Parathyroid adenoma (tissue), 2 donors: ENCODE measurements around the gene C2orf92.

Source experiments
- H2AFZ ChIP-seq: fragments of 300-600 bp; sonication (generic); one replicate; pipeline ENCODE4 v1.7.0; 2017; ENCODE audit warnings: antibody characterized with exemption, mild to moderate bottlenecking
- H3K27ac ChIP-seq: fragments of 300-600 bp; sonication (generic); one replicate; pipeline ENCODE4 v1.7.0; 2017
- H3K27me3 ChIP-seq: fragments of 300-600 bp; sonication (generic); one replicate; pipeline ENCODE4 v1.7.0; 2017; ENCODE audit warnings: low read length; ENCODE audit not compliant: control insufficient read depth, insufficient read depth
- H3K36me3 ChIP-seq: fragments of 300-600 bp; sonication (generic); one replicate; pipeline ENCODE4 v1.7.0; 2017; ENCODE audit warnings: low read length; ENCODE audit not compliant: control insufficient read depth, insufficient read depth
- H3K4me1 ChIP-seq: fragments of 300-600 bp; sonication (generic); one replicate; pipeline ENCODE4 v1.7.0; 2017; ENCODE audit warnings: control low read depth
- H3K4me2 ChIP-seq: fragments of 300-600 bp; sonication (generic); one replicate; pipeline ENCODE4 v1.7.0; 2017; ENCODE audit warnings: low read length
- H3K4me3 ChIP-seq: fragments of 300-600 bp; sonication (generic); one replicate; pipeline ENCODE4 v1.7.0; 2017; ENCODE audit warnings: low read depth, low read length
- H3K79me2 ChIP-seq: fragments of 300-600 bp; sonication (generic); one replicate; pipeline ENCODE4 v1.7.0; 2017; ENCODE audit warnings: control low read depth
- H3K9ac ChIP-seq: fragments of 300-600 bp; sonication (generic); one replicate; pipeline ENCODE4 v1.7.0; 2017; ENCODE audit warnings: mild to moderate bottlenecking
- H3K9me3 ChIP-seq: fragments of 300-600 bp; sonication (generic); one replicate; pipeline ENCODE4 v1.7.0; 2017; ENCODE audit warnings: low read length; ENCODE audit not compliant: control insufficient read depth
- CTCF ChIP-seq: fragments of 300-600 bp; sonication (generic); IDR thresholded peaks from one replicate; pipeline ENCODE4 v1.7.0; 2017; ENCODE audit warnings: antibody characterized with exemption, mild to moderate bottlenecking
- donor health status: primary hyperparathyroidism.

The C2orf92 gene

GRCh38 chr2:97732436-97733340 is 63.2 kb downstream of the C2orf92 start:
- Histone ChIP-seq H2AFZ (no peak overlapping the region), H3K9ac (no peak overlapping the region), H3K4me2 (no peak overlapping the region), H3K4me3 (no peak overlapping the region), H3K27me3 (no peaks in the 10 kb centered on the region), H3K4me1 (no peaks in the 10 kb centered on the region), H3K9me3 (no peaks in the 10 kb centered on the region), H3K27ac (no peak overlapping the region), H3K79me2 (no peaks in the 10 kb centered on the region), H3K36me3 (no peaks in the 10 kb centered on the region)
- no peak for TF ChIP-seq CTCF

- H3K4me3 ChIP-seq, result no peak overlapping the region
- no peak overlapping the region for H3K9ac ChIP-seq
Measured at GRCh38 chr2:97733341-97734035, 64.0 kb downstream of the C2orf92 start.

DNA sequence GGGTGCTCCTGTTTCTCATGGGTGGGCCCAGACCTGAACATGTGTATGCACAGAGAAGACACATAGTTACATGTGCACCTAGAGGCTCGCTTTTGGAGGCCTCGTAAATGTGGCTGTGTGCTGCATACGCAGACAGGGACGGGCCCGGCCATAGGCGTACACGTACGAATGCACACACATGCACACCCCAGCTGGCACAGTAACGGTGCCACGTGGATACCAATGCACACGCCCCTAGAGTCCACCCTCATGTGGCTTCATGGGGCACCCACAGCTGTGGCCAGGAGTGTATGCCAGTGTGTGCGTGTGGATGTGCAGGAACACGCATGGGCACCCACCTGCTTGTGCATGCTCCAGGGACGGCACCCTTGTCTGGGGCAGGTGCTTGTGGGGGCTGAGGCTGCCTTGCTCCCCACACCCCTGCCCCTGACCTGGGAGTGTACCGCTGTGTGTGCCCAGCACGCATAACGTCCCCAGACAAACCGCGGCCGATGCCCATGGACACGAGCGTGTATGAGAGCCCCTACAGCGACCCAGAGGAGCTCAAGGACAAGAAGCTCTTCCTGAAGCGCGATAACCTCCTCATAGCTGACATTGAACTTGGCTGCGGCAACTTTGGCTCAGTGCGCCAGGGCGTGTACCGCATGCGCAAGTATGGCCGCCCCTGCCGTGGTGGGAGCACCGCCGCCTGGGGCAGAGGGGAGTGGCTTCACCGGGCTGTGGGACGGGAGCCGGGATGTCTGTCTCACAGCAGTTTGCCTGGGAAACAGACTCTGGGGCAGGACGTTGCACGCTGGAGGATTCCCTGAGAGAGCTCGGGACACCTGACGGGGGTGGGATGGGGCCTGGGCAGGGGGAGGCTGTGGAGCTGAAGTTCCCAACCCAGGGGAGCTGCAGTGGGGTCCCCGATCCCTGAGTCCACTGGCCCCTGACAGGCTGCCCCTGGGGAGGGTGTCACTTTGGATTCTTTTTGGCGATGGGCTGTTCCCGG is 64.8 kb downstream of the C2orf92 start:
- H3K36me3 ChIP-seq, result no peaks in the 10 kb centered on the region
- no peak overlapping the region for H3K4me2 ChIP-seq
- no peaks in the 10 kb centered on the region for H3K27me3 ChIP-seq
- no peak for TF ChIP-seq CTCF
- no peaks in the 10 kb centered on the region for H3K79me2 ChIP-seq
- H3K27ac ChIP-seq, result no peak overlapping the region
- H3K4me3 ChIP-seq, result no peak overlapping the region
- no peaks in the 10 kb centered on the region for H3K9me3 ChIP-seq
- H3K9ac ChIP-seq, result no peak overlapping the region
- no peak overlapping the region for H2AFZ ChIP-seq
- no peaks in the 10 kb centered on the region for H3K4me1 ChIP-seq

More at GRCh38 chr2:97733341-97734035, 64.0 kb downstream of the C2orf92 start:
- no peaks in the 10 kb centered on the region for H3K27me3 ChIP-seq
- no peak overlapping the region for H3K4me2 ChIP-seq
- no peaks in the 10 kb centered on the region for H3K36me3 ChIP-seq
- no peak for TF ChIP-seq CTCF
- H3K4me1 ChIP-seq, result no peaks in the 10 kb centered on the region
- no peaks in the 10 kb centered on the region for H3K9me3 ChIP-seq
- H3K79me2 ChIP-seq, result no peaks in the 10 kb centered on the region
- H3K27ac ChIP-seq, result no peak overlapping the region
- no peak overlapping the region for H2AFZ ChIP-seq

GRCh38 chr2:97735161-97735561 is 65.6 kb downstream of the C2orf92 start:
- no peaks in the 10 kb centered on the region for H3K9me3 ChIP-seq
- H3K4me3 ChIP-seq, result no peak overlapping the region
- no peak for TF ChIP-seq CTCF
- H3K27ac ChIP-seq, result no peak overlapping the region
- no peak overlapping the region for H3K9ac ChIP-seq
- H2AFZ ChIP-seq, result no peak overlapping the region
- no peaks in the 10 kb centered on the region for H3K4me1 ChIP-seq
- H3K27me3 ChIP-seq, result no peaks in the 10 kb centered on the region
- H3K4me2 ChIP-seq, result no peak overlapping the region
- H3K79me2 ChIP-seq, result no peaks in the 10 kb centered on the region
- no peaks in the 10 kb centered on the region for H3K36me3 ChIP-seq
